Measurements from ENCODE around the gene WDR87. TPM values are rescaled to one million over a fixed set of nuclear protein-coding genes. Genes with fewer than 3 reads are reported as not detected.

The WDR87 gene
- total and polyA plus RNA-seq, 2 of the 8 experiments (the other 6 are each of a cell fraction or from before 2014, with no cell fraction given): not detected

DNA sequence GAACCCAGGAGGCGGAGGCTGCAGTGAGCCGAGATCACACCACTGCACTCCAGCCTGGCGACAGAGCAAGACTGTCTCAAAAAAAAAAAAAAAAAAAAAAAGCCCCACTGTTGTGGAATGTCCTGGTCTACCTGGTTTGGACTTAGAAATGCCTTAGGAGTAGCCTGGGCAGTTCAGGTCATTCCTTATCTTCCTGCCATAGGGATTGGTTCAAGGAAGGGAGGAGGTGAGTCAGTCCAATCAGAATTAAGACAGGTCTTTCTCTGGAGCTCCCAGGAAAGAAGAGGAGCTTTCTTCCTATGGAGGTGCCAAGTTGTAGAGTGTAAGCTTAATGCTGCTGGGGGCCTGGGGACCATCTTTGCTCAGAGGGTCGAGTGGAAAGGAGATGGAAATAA is 45.4 kb upstream of the WDR87 start:
- no peak overlapping the region for H2BK5ac ChIP-seq (ENCODE audit: low read depth, low read length)
- H3K9me3 ChIP-seq (ENCODE audit: insufficient read depth in 2 of 2, low read depth in 1 of 2, low read length in 1 of 2): no peaks in the 10 kb centered on the region
- no peak overlapping the region for H3K4ac ChIP-seq (replicated peaks; ENCODE audit: insufficient read length, low read depth, low read length)
- DNase-seq (ENCODE audit: low read depth in 1 of 2, low spot score in 2 of 2) (no peak), FAIRE-seq (no peak)
- no peak overlapping the region for H2BK120ac ChIP-seq (replicated peaks; ENCODE audit: low read depth, low read length)
- no peak overlapping the region for H2BK15ac ChIP-seq (ENCODE audit: low read length)
- H4K5ac ChIP-seq (ENCODE audit: insufficient read length, low read depth, low read length): no peak overlapping the region
- no peak overlapping the region for H2AFZ ChIP-seq (ENCODE audit: low read length)
- no peak overlapping the region for H3K56ac ChIP-seq (replicated peaks; ENCODE audit: insufficient read length, low read depth, low read length)
- no peak overlapping the region for H2AK5ac ChIP-seq (ENCODE audit: low read depth, low read length)
- H3K4me3 ChIP-seq (ENCODE audit: extremely low read depth in 1 of 4, insufficient read depth in 2 of 4, low read depth in 3 of 4, low read length in 4 of 4): no peak overlapping the region
- H3K27me3 ChIP-seq (replicated peaks in 1 of 4; ENCODE audit: control insufficient read depth in 3 of 4, extremely low read depth in 1 of 4, insufficient read depth in 3 of 4, low read length in 3 of 4): no peaks in the 10 kb centered on the region
- H4K91ac ChIP-seq (replicated peaks; ENCODE audit: insufficient read length, low read length): no peak overlapping the region
- POLR2A ChIA-PET (ENCODE audit: partially characterized antibody): interaction anchor here (1.2 to 1.6 kb wide), 3 partner anchors 12 to 60 kb away, joined by 3 to 5 read pairs (median 3); no protein-coding TSS in a partner anchor
- no peak overlapping the region for H3K4me2 ChIP-seq (ENCODE audit: insufficient read depth in 1 of 2, low read depth in 2 of 2, low read length in 2 of 2)
- CTCF ChIA-PET (ENCODE audit: partially characterized antibody): interaction anchor here (0.6 to 2.5 kb wide), 4 partner anchors 19 to 54 kb away, joined by 3 to 11 read pairs (median 4); no protein-coding TSS in a partner anchor
- 85% methylated on average over 1 of the region's 4 CpGs; no CpG with 5 or more reads in 1 of the 2 experiments for WGBS, 2 experiments (ENCODE audit: extremely low coverage in 1 of 2, insufficient coverage in 1 of 2, insufficient read length in 1 of 2, insufficient replicate concordance in 2 of 2, low coverage in 1 of 2, low lambda C conversion rate in 2 of 2, missing lambda C conversion rate in 1 of 2)
- H4K8ac ChIP-seq (ENCODE audit: extremely low read depth, insufficient read depth, low read length): no peak overlapping the region
- no peak overlapping the region for H3K18ac ChIP-seq (ENCODE audit: extremely low read depth, low read length)
- H3K79me2 ChIP-seq (ENCODE audit: control insufficient read depth in 1 of 2, insufficient read depth in 2 of 2, low read length in 2 of 2): peaks cover 5 to 68% of the 10 kb centered on the region in 2 experiments; a peak in 3 of 4 replicates
- peaks cover 8% of the 10 kb centered on the region; the same call in 1 of the 2 replicates for H3K79me1 ChIP-seq (ENCODE audit: low read depth, low read length)
- H3K23ac ChIP-seq (ENCODE audit: insufficient read length): no peak overlapping the region
- no peak overlapping the region for H2BK20ac ChIP-seq (ENCODE audit: low read length)
- peaks cover 3 to 12% (median 10%) of the 10 kb centered on the region in 4 experiments; a peak in 6 of 7 replicates for H3K4me1 ChIP-seq (replicated peaks in 1 of 4; ENCODE audit: control insufficient read depth in 3 of 4, insufficient read depth in 4 of 4, low read length in 3 of 4)
- H3K27ac ChIP-seq (ENCODE audit: low read depth, low read length): no peak overlapping the region
- H3K9ac ChIP-seq (replicated peaks in 1 of 4; ENCODE audit: extremely low read depth in 1 of 4, low read depth in 3 of 4, low read length in 3 of 4): no peak overlapping the region
- no peak overlapping the region for H2BK12ac ChIP-seq (ENCODE audit: low read depth, low read length)
- H3K36me3 ChIP-seq (ENCODE audit: control insufficient read depth in 2 of 4, insufficient read depth in 4 of 4, low read length in 3 of 4): no peaks in the 10 kb centered on the region
- H4K20me1 ChIP-seq (replicated peaks in 1 of 2; ENCODE audit: control insufficient read depth in 1 of 2, insufficient read depth in 2 of 2, low read length in 2 of 2): peaks cover 0 to 5% of the 10 kb centered on the region in 2 experiments
- H3K14ac ChIP-seq (ENCODE audit: insufficient read length): no peak overlapping the region
- H3K23me2 ChIP-seq (ENCODE audit: low read depth, low read length): no peaks in the 10 kb centered on the region
- TF ChIP-seq GABPA (IDR thresholded peaks at IDR 0.05; ENCODE audit: borderline replicate concordance, insufficient read depth, low read length) (no peak), GTF2F1 (IDR thresholded peaks at IDR 0.05; ENCODE audit: borderline replicate concordance, low read depth, low read length) (no peak), EZH2 (IDR thresholded peaks at IDR 0.05; ENCODE audit: low read depth, low read length, severe bottlenecking) (no peak), KDM4A (IDR thresholded peaks at IDR 0.05; ENCODE audit: low read depth, low read length, severe bottlenecking) (no peak), YY1 (IDR thresholded peaks at IDR 0.05; ENCODE audit: low read depth, low read length) (no peak), POU5F1 (IDR thresholded peaks at IDR 0.05; ENCODE audit: low read depth, low read length) (no peak), SIN3A (conservative IDR thresholded peaks at IDR 0.05 in 1 of 2, IDR thresholded peaks at IDR 0.05 in 1 of 2; ENCODE audit: low read depth in 1 of 2, low read length in 2 of 2) (no peak), POLR2A (IDR thresholded peaks at IDR 0.05; ENCODE audit: control extremely low read depth in 1 of 2, low read depth in 2 of 2, low read length in 2 of 2) (no peak), CHD2 (IDR thresholded peaks at IDR 0.05; ENCODE audit: low read length) (no peak), ZNF274 (IDR thresholded peaks at IDR 0.05; ENCODE audit: borderline replicate concordance, extremely low read depth, low read length) (no peak), SP1 (IDR thresholded peaks at IDR 0.05; ENCODE audit: low read depth, low read length) (no peak), EP300 (IDR thresholded peaks at IDR 0.05; ENCODE audit: borderline replicate concordance in 1 of 2, low read depth in 2 of 2, low read length in 2 of 2) (no peak), TCF12 (IDR thresholded peaks at IDR 0.05; ENCODE audit: low read depth, low read length) (no peak)
- TF ChIP-seq, protein P1, sequence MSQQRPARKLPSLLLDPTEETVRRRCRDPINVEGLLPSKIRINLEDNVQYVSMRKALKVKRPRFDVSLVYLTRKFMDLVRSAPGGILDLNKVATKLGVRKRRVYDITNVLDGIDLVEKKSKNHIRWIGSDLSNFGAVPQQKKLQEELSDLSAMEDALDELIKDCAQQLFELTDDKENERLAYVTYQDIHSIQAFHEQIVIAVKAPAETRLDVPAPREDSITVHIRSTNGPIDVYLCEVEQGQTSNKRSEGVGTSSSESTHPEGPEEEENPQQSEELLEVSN (IDR thresholded peaks at IDR 0.05): no peak

Data from H1 (cell line).